MG63 (cell line): Measurements from ENCODE around the gene PAX3. TPM values are rescaled to one million over a fixed set of nuclear protein-coding genes. Genes with fewer than 3 reads are reported as not detected.
"Not testable (repeated sequence)": the region's sequence is repeated elsewhere in the genome, so short reads cannot be mapped to it uniquely, and the experiment has no call there.

ENCODE experiments used
- DNase-seq: peaks from one replicate; pipeline ENCODE4 v3.0.0-alpha.2; 2020
- H3K27me3 ChIP-seq: fragments of 250-450 bp; sonication (Bioruptor Pico); 2 replicates; pipeline ENCODE4 v1.5.1; 2020; ENCODE audit warnings: mild to moderate bottlenecking, moderate library complexity
- H3K36me3 ChIP-seq: fragments of 250-450 bp; sonication (Bioruptor Pico); 2 replicates; pipeline ENCODE4 v1.5.1; 2020; ENCODE audit warnings: mild to moderate bottlenecking, moderate library complexity
- H3K4me3 ChIP-seq: fragments of 250-450 bp; sonication (Bioruptor Pico); 2 replicates; pipeline ENCODE4 v1.5.1; 2020; ENCODE audit warnings: mild to moderate bottlenecking, moderate library complexity
- H3K9me3 ChIP-seq: fragments of 250-450 bp; sonication (Bioruptor Pico); 2 replicates; pipeline ENCODE4 v1.5.1; 2020; ENCODE audit warnings: mild to moderate bottlenecking, moderate library complexity
- total RNA-seq: library from RNA; depleted of rRNA; stranded (reverse); fragments of >200 nt; shearing (Covaris generic); gene quantifications from 2 replicates; pipeline ENCODE4 v1.2.3, GENCODE V29; 2014; ENCODE audit warnings: low replicate concordance; rRNA removed

PAX3 gene
- total RNA-seq, 1 experiment from 2014 or later = 9.4 TPM

DNA sequence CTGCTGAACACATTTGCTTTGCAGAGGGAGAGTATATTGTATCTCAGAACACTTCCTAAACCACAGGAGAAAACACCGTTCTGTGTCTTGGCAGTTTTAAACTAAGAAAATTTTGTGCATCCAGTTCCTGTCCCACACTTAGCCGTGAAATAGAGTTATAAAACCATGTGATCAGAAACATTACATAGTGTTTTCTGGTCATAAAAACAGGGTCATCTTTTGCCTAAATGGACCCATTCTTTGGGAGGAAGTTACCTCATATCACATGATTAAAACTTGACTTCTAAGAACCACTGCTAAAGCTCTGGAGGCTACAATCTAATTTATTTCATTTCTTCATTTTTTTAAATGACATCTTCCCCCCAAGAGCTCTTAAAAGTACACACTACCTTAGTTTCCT lies 138.7 kb downstream of the PAX3 start:
- no peak for DNase-seq
- Histone ChIP-seq H3K27me3 (peaks cover 4% of the 10 kb centered on the region), H3K36me3 (no peaks in the 10 kb centered on the region), H3K9me3 (no peaks in the 10 kb centered on the region), H3K4me3 (no peak overlapping the region)

DNA sequence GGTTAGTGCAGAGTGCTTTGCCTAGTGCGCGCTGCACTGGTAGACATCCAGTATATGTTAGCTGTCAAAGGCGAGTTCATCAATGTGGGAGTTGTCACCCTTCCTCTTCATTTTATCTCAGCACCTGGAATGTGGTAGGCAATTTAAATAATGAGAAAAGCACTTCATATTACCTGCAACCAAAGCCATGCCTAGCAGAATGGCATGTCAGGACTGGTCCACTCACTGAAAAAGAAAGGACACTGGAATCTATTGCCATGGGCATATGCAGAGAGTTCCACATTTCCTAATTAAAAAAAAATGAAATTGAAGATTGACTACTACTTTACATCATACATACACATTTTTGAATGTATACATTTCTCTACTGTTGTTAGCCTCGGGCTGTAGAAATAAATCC lies 139.6 kb downstream of the PAX3 start:
- Histone ChIP-seq H3K4me3 (no peak overlapping the region), H3K9me3 (no peaks in the 10 kb centered on the region), H3K36me3 (no peaks in the 10 kb centered on the region), H3K27me3 (peaks cover 4% of the 10 kb centered on the region)
- DNase-seq = no peak

DNA sequence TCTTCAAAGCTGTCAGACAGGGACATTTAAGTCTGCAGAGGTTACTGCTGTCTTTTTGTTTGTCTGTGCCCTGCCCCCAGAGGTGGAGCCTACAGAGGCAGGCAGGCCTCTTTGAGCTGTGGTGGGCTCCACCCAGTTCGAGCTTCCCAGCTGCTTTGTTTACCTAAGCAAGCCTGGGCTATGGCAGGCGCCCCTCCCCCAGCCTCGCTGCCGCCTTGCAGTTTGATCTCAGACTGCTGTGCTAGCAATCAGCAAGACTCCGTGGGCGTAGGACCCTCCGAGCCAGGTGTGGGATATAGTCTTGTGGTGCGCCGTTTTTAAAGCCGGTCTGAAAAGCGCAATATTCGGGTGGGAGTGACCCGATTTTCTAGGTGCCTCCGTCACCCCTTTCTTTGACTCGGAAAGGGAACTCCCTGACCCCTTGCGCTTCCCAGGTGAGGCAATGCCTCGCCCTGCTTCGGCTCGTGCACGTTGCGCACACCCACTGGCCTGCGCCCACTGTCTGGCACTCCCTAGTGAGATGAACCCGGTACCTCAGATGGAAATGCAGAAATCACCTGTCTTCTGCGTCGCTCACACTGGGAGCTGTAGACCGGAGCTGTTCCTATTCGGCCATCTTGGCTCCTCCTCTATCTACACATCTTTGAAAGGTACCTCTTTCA lies 143.7 kb downstream of the PAX3 start:
- not testable (repeated sequence) for DNase-seq, H3K9me3 ChIP-seq, H3K27me3 ChIP-seq, H3K4me3 ChIP-seq, H3K36me3 ChIP-seq

Other genes starting within 250 kb of the PAX3 start
- gene SGPP2, start 125.5 kb upstream of the PAX3 start, total RNA-seq = not detected in 2 replicates